Activated CD4-positive, alpha-beta T cell treated with anti-CD3 and anti-CD28 coated beads, Interleukin-2, amount 10 ng/mL, durations not matched to agents 24 days and 14 days (primary cell): ENCODE measurements around the gene DGKD. TPM values are rescaled to one million over a fixed set of nuclear protein-coding genes. Genes with fewer than 3 reads are reported as not detected.

Source experiments
- DNase-seq: peaks from one replicate; pipeline ENCODE4 v3.0.0; 2022
- H3K27ac Mint-ChIP-seq: one replicate; pipeline ENCODE4 v1.8.0; 2022; ENCODE audit warnings: mild to moderate bottlenecking, mixed read lengths
- H3K27me3 Mint-ChIP-seq: one replicate; pipeline ENCODE4 v1.8.0; 2022; ENCODE audit warnings: mixed read lengths
- H3K36me3 Mint-ChIP-seq: one replicate; pipeline ENCODE4 v1.8.0; 2022; ENCODE audit warnings: low read depth, mild to moderate bottlenecking, mixed read lengths
- H3K4me1 Mint-ChIP-seq: one replicate; pipeline ENCODE4 v1.8.0; 2021; ENCODE audit warnings: mixed read lengths
- H3K4me3 Mint-ChIP-seq: one replicate; pipeline ENCODE4 v1.8.0; 2022; ENCODE audit warnings: mild to moderate bottlenecking, moderate library complexity, mixed read lengths
- H3K9me3 Mint-ChIP-seq: one replicate; pipeline ENCODE4 v1.8.0; 2021; ENCODE audit warnings: mixed read lengths
- intact Hi-C: fragments of 100-400 bp; cut with micrococcal nuclease; formaldehyde crosslinking; loops from one replicate; pipeline ENCODE4 v1.15.1; 2023
- total RNA-seq: library from RNA; stranded (reverse); gene quantifications from 2 replicates; pipeline ENCODE4 v1.2.3, GENCODE V29; 2022

The DGKD gene
- total RNA-seq, 1 donor from 2014 or later = 49.1 TPM

- no peak overlapping the region for H3K27ac Mint-ChIP-seq
- intact Hi-C loops = no loop called here
- H3K9me3 Mint-ChIP-seq = no peaks in the 10 kb centered on the region
- H3K27me3 Mint-ChIP-seq = no peaks in the 10 kb centered on the region
- no peaks in the 10 kb centered on the region for H3K4me1 Mint-ChIP-seq
- no peak for DNase-seq
- peaks cover 49% of the 10 kb centered on the region for H3K36me3 Mint-ChIP-seq
- H3K4me3 Mint-ChIP-seq = no peak overlapping the region
Observed at GRCh38 chr2:233464531-233465240, 110.4 kb downstream of the DGKD start.

- peaks cover 39% of the 10 kb centered on the region for H3K36me3 Mint-ChIP-seq
- H3K27ac Mint-ChIP-seq = no peak overlapping the region
Observed at GRCh38 chr2:233466991-233467603, 112.8 kb downstream of the DGKD start.

GRCh38 chr2:233468047-233468740 lies 113.9 kb downstream of the DGKD start:
- Mint-ChIP-seq H3K36me3 (peaks cover 37% of the 10 kb centered on the region), H3K27ac (no peak overlapping the region)

More at GRCh38 chr2:233466991-233467603, 112.8 kb downstream of the DGKD start:
- no peak for DNase-seq
- Mint-ChIP-seq H3K4me1 (no peaks in the 10 kb centered on the region), H3K27me3 (no peaks in the 10 kb centered on the region), H3K4me3 (no peak overlapping the region), H3K9me3 (no peaks in the 10 kb centered on the region)
- intact Hi-C loops = no loop called here

DNA sequence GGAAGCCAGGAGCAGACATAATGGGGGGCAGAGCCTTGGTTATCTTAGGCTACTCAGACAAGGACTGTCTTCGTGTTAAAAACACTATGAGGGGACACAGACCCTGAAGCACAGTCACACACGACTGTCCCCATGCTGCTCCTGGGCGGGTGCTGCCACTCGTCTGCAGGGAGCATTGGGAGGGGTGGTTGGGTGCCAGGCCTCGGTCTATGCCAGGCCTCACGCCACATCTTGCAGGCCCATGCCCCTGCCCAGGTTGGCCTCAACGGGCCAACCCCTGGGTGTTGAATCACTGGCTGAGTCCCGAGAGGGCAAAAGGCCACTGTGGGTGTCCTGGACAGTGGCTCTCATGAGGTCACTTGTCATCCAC lies 114.4 kb downstream of the DGKD start:
- H3K4me1 Mint-ChIP-seq = no peaks in the 10 kb centered on the region
- no peaks in the 10 kb centered on the region for H3K27me3 Mint-ChIP-seq
- H3K27ac Mint-ChIP-seq = no peak overlapping the region
- H3K4me3 Mint-ChIP-seq = no peak overlapping the region
- no peak for DNase-seq
- peaks cover 32% of the 10 kb centered on the region for H3K36me3 Mint-ChIP-seq
- H3K9me3 Mint-ChIP-seq = no peaks in the 10 kb centered on the region
- intact Hi-C loops = no loop called here

More at GRCh38 chr2:233468047-233468740, 113.9 kb downstream of the DGKD start:
- Mint-ChIP-seq H3K4me1 (no peaks in the 10 kb centered on the region), H3K9me3 (no peaks in the 10 kb centered on the region), H3K4me3 (no peak overlapping the region), H3K27me3 (no peaks in the 10 kb centered on the region)
- no peak for DNase-seq
- intact Hi-C loops = no loop called here

DNA sequence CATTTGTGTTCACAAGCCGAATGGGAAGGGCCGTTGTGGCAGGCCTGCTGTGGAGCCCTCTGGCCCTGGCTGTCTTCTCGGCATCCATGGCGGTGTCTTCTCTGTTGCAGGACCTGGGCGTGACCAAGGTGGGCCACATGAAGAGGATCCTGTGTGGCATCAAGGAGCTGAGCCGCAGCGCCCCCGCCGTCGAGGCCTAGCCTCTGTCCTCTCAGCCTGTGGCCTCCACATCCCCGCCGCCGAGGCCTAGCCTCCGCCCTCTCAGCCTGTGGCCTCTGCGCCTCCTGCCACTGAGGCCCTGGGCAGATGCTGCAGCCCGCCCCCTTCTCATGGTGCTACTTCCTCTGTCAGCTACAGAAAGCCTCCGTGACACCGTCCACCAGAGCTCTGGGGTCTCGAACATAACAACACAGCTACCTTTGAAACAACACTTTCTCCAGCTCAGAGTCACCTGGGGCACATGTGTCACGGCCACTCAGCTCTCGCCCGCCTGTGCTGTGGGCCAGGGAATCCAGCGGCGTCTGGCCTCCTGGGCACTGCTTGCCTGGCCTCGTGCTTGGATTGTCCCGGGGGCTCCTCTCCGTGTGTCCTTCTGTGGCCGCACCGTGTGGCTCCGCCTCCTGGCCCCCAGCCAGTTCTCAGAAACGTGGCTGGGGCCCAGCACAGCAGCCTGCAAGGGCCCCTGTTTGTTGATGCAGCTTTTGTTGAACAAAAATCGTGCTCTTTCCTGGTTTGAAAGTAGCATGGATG lies 115.1 kb downstream of the DGKD start:
- Mint-ChIP-seq H3K4me1 (no peaks in the 10 kb centered on the region), H3K4me3 (no peak overlapping the region), H3K36me3 (peaks cover 27% of the 10 kb centered on the region), H3K27ac (no peak overlapping the region), H3K27me3 (no peaks in the 10 kb centered on the region), H3K9me3 (no peaks in the 10 kb centered on the region)
- intact Hi-C loops = no loop called here
- DNase-seq = no peak

DNA sequence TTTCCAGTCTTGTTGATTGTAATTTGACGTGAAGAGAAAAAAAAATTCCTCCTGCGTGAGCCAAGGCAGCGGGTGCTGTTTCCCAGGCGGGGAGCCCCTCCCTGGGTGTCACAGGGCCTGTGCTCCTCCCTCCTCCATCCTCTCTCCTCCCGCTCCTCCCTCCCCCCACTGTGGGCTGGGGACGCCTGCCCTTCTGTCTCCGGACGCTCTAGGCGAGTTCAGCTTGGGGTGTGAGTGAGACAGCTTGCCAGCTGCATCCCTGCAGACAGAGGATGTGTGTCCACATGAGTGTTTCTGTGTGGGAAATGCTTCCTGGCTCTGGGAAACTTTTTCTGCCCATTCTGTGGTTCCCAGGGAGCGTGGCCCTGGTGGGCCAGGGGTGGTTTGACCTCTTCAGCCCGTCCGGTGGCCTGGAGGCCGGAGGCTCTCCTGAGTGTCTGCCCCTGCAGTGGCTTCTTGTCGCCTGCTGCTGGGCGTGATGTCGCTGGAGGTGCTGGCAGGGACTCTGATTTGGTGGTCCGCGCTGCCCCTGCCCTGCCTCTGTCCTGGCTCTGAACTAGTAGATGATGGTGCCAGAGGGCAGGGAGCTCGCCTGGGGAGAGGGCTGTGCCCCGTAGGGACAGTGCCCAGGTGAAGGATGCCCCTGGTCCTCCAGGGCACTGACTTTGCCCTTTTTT lies 115.9 kb downstream of the DGKD start:
- DNase-seq = no peak
- no peaks in the 10 kb centered on the region for H3K9me3 Mint-ChIP-seq
- intact Hi-C loops = no loop called here
- H3K27ac Mint-ChIP-seq = no peak overlapping the region
- H3K27me3 Mint-ChIP-seq = no peaks in the 10 kb centered on the region
- H3K4me1 Mint-ChIP-seq = no peaks in the 10 kb centered on the region
- peaks cover 26% of the 10 kb centered on the region for H3K36me3 Mint-ChIP-seq
- H3K4me3 Mint-ChIP-seq = no peak overlapping the region

GRCh38 chr2:233470839-233471238 lies 116.5 kb downstream of the DGKD start:
- no peaks in the 10 kb centered on the region for H3K4me1 Mint-ChIP-seq
- H3K4me3 Mint-ChIP-seq = no peak overlapping the region
- intact Hi-C loops = no loop called here
- H3K36me3 Mint-ChIP-seq = peaks cover 25% of the 10 kb centered on the region
- no peak overlapping the region for H3K27ac Mint-ChIP-seq
- no peaks in the 10 kb centered on the region for H3K9me3 Mint-ChIP-seq
- H3K27me3 Mint-ChIP-seq = no peaks in the 10 kb centered on the region
- DNase-seq = no peak

- no peak for DNase-seq
- intact Hi-C loops = no loop called here
- H3K9me3 Mint-ChIP-seq = no peaks in the 10 kb centered on the region
- H3K36me3 Mint-ChIP-seq = peaks cover 19% of the 10 kb centered on the region
- no peaks in the 10 kb centered on the region for H3K4me1 Mint-ChIP-seq
- no peaks in the 10 kb centered on the region for H3K27me3 Mint-ChIP-seq
- no peak overlapping the region for H3K4me3 Mint-ChIP-seq
- no peak overlapping the region for H3K27ac Mint-ChIP-seq
Observed at GRCh38 chr2:233471291-233472035, 117.2 kb downstream of the DGKD start.

GRCh38 chr2:233473386-233473791 lies 119.1 kb downstream of the DGKD start:
- H3K36me3 Mint-ChIP-seq = peaks cover 13% of the 10 kb centered on the region
- DNase-seq = no peak
- intact Hi-C loops = no loop called here
- H3K4me1 Mint-ChIP-seq = no peaks in the 10 kb centered on the region
- H3K9me3 Mint-ChIP-seq = no peaks in the 10 kb centered on the region
- H3K27me3 Mint-ChIP-seq = no peaks in the 10 kb centered on the region
- H3K4me3 Mint-ChIP-seq = no peak overlapping the region
- no peak overlapping the region for H3K27ac Mint-ChIP-seq

DNA sequence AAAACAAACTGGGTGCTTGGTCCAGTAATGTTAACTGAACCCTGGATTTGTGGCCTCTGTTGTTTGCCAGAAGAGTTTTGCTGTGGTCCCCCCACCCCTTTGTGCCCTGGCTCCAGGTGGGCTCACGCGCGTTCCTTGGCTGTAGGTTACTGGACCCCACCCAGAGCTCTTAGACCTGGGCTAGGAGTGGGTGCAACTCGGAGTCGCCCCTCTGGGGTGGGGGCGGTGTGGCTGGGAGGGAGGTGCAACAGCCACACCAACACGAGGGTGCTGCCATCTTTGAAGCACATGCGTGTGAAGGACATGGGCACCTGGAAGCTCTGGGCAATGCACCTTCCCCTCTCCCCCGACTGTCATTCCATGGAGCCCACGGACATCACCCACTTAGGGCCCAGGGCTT lies 119.6 kb downstream of the DGKD start:
- H3K27ac Mint-ChIP-seq = no peak overlapping the region
- H3K4me1 Mint-ChIP-seq = no peaks in the 10 kb centered on the region
- no peaks in the 10 kb centered on the region for H3K9me3 Mint-ChIP-seq
- no peak overlapping the region for H3K4me3 Mint-ChIP-seq
- H3K27me3 Mint-ChIP-seq = no peaks in the 10 kb centered on the region
- peaks cover 13% of the 10 kb centered on the region for H3K36me3 Mint-ChIP-seq
- no peak for DNase-seq
- intact Hi-C loops = no loop called here

GRCh38 chr2:233474308-233475160 lies 120.2 kb downstream of the DGKD start:
- Mint-ChIP-seq H3K27me3 (no peaks in the 10 kb centered on the region), H3K36me3 (peaks cover 8% of the 10 kb centered on the region), H3K9me3 (no peaks in the 10 kb centered on the region), H3K4me3 (no peak overlapping the region), H3K4me1 (no peaks in the 10 kb centered on the region), H3K27ac (no peak overlapping the region)
- intact Hi-C loops = no loop called here
- no peak for DNase-seq

GRCh38 chr2:233476063-233476410 lies 121.7 kb downstream of the DGKD start:
- Mint-ChIP-seq H3K27me3 (no peaks in the 10 kb centered on the region), H3K9me3 (no peaks in the 10 kb centered on the region), H3K27ac (no peak overlapping the region), H3K36me3 (peaks cover 7% of the 10 kb centered on the region), H3K4me3 (no peak overlapping the region), H3K4me1 (no peaks in the 10 kb centered on the region)
- no peak for DNase-seq
- intact Hi-C loops = no loop called here
